ENCODE data around the gene RFX2.

The RFX2 gene

GRCh38 chr19:6066661-6067646, 43.3 kb downstream of the RFX2 start:
- POLR2A ChIA-PET: no interaction called here
- no peak for TF ChIP-seq L3MBTL2 (conservative IDR thresholded peaks at IDR 0.05)
- TF ChIP-seq FOXA1 (IDR thresholded peaks at IDR 0.05): no peak
- TF ChIP-seq TARDBP (IDR thresholded peaks at IDR 0.05): no peak
- no peak for TF ChIP-seq ELF4 (IDR thresholded peaks at IDR 0.05)
- TF ChIP-seq CTBP1 (IDR thresholded peaks at IDR 0.05; ENCODE audit: borderline replicate concordance): no peak
- peak; percentile 73 for DNase-seq (ENCODE audit: extremely low spot score)
- CTCF ChIA-PET: no interaction called here

GRCh38 chr19:6065685-6066374, 44.5 kb downstream of the RFX2 start:
- CTCF ChIA-PET: no interaction called here

GRCh38 chr19:6064336-6065073, 45.8 kb downstream of the RFX2 start:
- ChIA-PET POLR2A (no interaction called here), CTCF (interaction anchor here (1.0 kb wide), 1 partner anchor 42 kb away, joined by 3 read pairs; no protein-coding TSS in a partner anchor)
- DNase-seq (ENCODE audit: extremely low spot score): no peak
- TF ChIP-seq LEF1 (IDR thresholded peaks at IDR 0.05; ENCODE audit: borderline replicate concordance) (no peak), HDGF (IDR thresholded peaks at IDR 0.05; ENCODE audit: borderline replicate concordance) (no peak), BHLHE40 (IDR thresholded peaks at IDR 0.05; ENCODE audit: borderline replicate concordance) (no peak), L3MBTL2 (conservative IDR thresholded peaks at IDR 0.05) (no peak), ELF4 (IDR thresholded peaks at IDR 0.05) (no peak), ARNT (IDR thresholded peaks at IDR 0.05) (no peak)

More at GRCh38 chr19:6065685-6066374, 44.5 kb downstream of the RFX2 start:
- DNase-seq (ENCODE audit: extremely low spot score): no peak
- TF ChIP-seq ARNT (IDR thresholded peaks at IDR 0.05): no peak
- TF ChIP-seq, protein P1, sequence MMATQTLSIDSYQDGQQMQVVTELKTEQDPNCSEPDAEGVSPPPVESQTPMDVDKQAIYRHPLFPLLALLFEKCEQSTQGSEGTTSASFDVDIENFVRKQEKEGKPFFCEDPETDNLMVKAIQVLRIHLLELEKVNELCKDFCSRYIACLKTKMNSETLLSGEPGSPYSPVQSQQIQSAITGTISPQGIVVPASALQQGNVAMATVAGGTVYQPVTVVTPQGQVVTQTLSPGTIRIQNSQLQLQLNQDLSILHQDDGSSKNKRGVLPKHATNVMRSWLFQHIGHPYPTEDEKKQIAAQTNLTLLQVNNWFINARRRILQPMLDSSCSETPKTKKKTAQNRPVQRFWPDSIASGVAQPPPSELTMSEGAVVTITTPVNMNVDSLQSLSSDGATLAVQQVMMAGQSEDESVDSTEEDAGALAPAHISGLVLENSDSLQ (IDR thresholded peaks at IDR 0.05): no peak
- TF ChIP-seq BHLHE40 (IDR thresholded peaks at IDR 0.05; ENCODE audit: borderline replicate concordance): no peak
- no peak for TF ChIP-seq ELF4 (IDR thresholded peaks at IDR 0.05)
- TF ChIP-seq CTBP1 (IDR thresholded peaks at IDR 0.05; ENCODE audit: borderline replicate concordance): no peak
- TF ChIP-seq SUZ12 (IDR thresholded peaks at IDR 0.05): no peak
- TF ChIP-seq SP1 (IDR thresholded peaks at IDR 0.05): no peak
- TF ChIP-seq TARDBP (IDR thresholded peaks at IDR 0.05): no peak
- no peak for TF ChIP-seq NFRKB (IDR thresholded peaks at IDR 0.05)
- TF ChIP-seq HDGF (IDR thresholded peaks at IDR 0.05; ENCODE audit: borderline replicate concordance): no peak
- TF ChIP-seq FOXK2 (IDR thresholded peaks at IDR 0.05): no peak
- TF ChIP-seq FOXM1 (IDR thresholded peaks at IDR 0.05; ENCODE audit: borderline replicate concordance): no peak
- TF ChIP-seq LEF1 (IDR thresholded peaks at IDR 0.05; ENCODE audit: borderline replicate concordance): no peak
- no peak for TF ChIP-seq L3MBTL2 (conservative IDR thresholded peaks at IDR 0.05)
- no peak for TF ChIP-seq FOXA1 (IDR thresholded peaks at IDR 0.05)
- POLR2A ChIA-PET: no interaction called here

- no peak for TF ChIP-seq ELF4 (IDR thresholded peaks at IDR 0.05)
- no peak for TF ChIP-seq BHLHE40 (IDR thresholded peaks at IDR 0.05; ENCODE audit: borderline replicate concordance)
- no peak for TF ChIP-seq SUZ12 (IDR thresholded peaks at IDR 0.05)
- no peak for TF ChIP-seq FOXK2 (IDR thresholded peaks at IDR 0.05)
- TF ChIP-seq NFRKB (IDR thresholded peaks at IDR 0.05): no peak
- no peak for TF ChIP-seq SP1 (IDR thresholded peaks at IDR 0.05)
- TF ChIP-seq, protein P1 (IDR thresholded peaks at IDR 0.05): no peak
- no peak for TF ChIP-seq ZNF384 (IDR thresholded peaks at IDR 0.05)
- TF ChIP-seq TARDBP (IDR thresholded peaks at IDR 0.05): no peak
- no peak for TF ChIP-seq FOXA1 (IDR thresholded peaks at IDR 0.05)
- no peak for DNase-seq (ENCODE audit: extremely low spot score)
- ChIA-PET CTCF (interaction anchor here (1.0 kb wide), 1 partner anchor 41 kb away, joined by 3 read pairs; no protein-coding TSS in a partner anchor), POLR2A (no interaction called here)
These were observed 46.5 kb downstream of the RFX2 start for GRCh38 chr19:6063576-6064335.

DNA sequence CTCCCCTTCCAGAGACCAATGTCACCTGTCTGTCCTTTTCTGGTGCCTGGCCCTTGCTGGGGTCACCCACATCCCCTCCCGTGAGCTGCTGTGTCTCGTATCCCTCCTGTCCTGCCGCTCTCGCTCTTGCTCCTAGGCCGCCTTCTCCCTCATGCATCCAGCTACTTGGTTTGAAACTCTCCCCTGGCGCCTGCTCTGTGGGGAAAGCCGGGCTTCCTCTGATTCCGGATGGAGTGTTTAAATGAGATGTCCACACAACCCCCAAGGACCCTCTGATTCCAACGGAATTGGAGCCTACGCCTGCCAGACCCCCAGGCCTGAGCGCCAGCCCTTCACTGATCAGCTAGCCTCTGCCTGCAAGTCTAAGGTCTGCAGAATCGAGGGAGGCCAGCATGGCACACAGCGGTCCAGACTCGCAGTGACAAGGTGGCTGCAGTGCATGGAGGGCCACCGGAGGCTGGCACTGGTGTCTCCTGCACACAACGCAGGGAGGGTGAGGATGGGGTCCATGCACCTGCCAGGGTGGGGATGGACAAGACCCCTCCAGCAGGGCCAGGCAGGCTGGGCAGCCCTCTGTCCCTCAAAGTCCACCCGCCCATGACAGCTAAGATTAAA, 47.2 kb downstream of the RFX2 start:
- TF ChIP-seq CTBP1 (IDR thresholded peaks at IDR 0.05; ENCODE audit: borderline replicate concordance) (no peak), ARNT (IDR thresholded peaks at IDR 0.05) (no peak), HDGF (IDR thresholded peaks at IDR 0.05; ENCODE audit: borderline replicate concordance) (no peak), ZNF384 (IDR thresholded peaks at IDR 0.05) (no peak), FOXM1 (IDR thresholded peaks at IDR 0.05; ENCODE audit: borderline replicate concordance) (no peak)

More for the DNA sequence above, 47.2 kb downstream of the RFX2 start:
- ChIA-PET POLR2A (no interaction called here), CTCF (no interaction called here)
- DNase-seq (ENCODE audit: extremely low spot score): no peak
